Mononuclear cell (primary cell): ENCODE results near the gene UBR2. TPM values are rescaled to one million over a fixed set of nuclear protein-coding genes. Genes with fewer than 3 reads are reported as not detected.
"Not testable (repeated sequence)": the region's sequence is repeated elsewhere in the genome, so short reads cannot be mapped to it uniquely, and the experiment has no call there.

Source experiments
- H3K27me3 ChIP-seq: 2 replicates; pipeline ENCODE4 v1.6.0; 2011; ENCODE audit warnings: low read length, control low read depth; ENCODE audit not compliant: insufficient read depth
- H3K4me1 ChIP-seq: 2 replicates; pipeline ENCODE4 v1.5.1; 2011; ENCODE audit warnings: mild to moderate bottlenecking, low read length, control low read depth; ENCODE audit not compliant: insufficient read depth
- H3K4me3 ChIP-seq: 2 replicates; pipeline ENCODE4 v1.5.1; 2011; ENCODE audit warnings: mild to moderate bottlenecking, low read length, moderate library complexity
- H3K9me3 ChIP-seq: 2 replicates; pipeline ENCODE4 v1.5.1; 2011; ENCODE audit warnings: low read depth, mild to moderate bottlenecking, control low read depth, low read length
- total RNA-seq: library from RNA; depleted of rRNA; stranded (reverse); fragments of >200 nt; gene quantifications from one replicate; pipeline ENCODE4 v1.2.3, GENCODE V29; 2012

Gene UBR2
- total RNA-seq, 1 donor: 25.2 TPM

GRCh38 chr6:42567237-42567636 lies 3.4 kb downstream of the UBR2 start:
- H3K4me1 ChIP-seq: peaks cover 69% of the 10 kb centered on the region
- not testable (repeated sequence) for H3K27me3 ChIP-seq, H3K4me3 ChIP-seq, H3K9me3 ChIP-seq

GRCh38 chr6:42569102-42570028 lies 5.5 kb downstream of the UBR2 start:
- H3K4me1 ChIP-seq: peaks cover 72% of the 10 kb centered on the region
- no peak overlapping the region for H3K4me3 ChIP-seq
- no peaks in the 10 kb centered on the region for H3K27me3 ChIP-seq
- no peaks in the 10 kb centered on the region for H3K9me3 ChIP-seq

- Histone ChIP-seq H3K4me1 (peaks cover 55% of the 10 kb centered on the region), H3K9me3 (no peaks in the 10 kb centered on the region), H3K27me3 (no peaks in the 10 kb centered on the region), H3K4me3 (no peak overlapping the region)
These were observed 7.9 kb downstream of the UBR2 start for GRCh38 chr6:42571611-42572342.

- Histone ChIP-seq H3K4me1 (peaks cover 48% of the 10 kb centered on the region), H3K4me3 (no peak overlapping the region), H3K27me3 (no peaks in the 10 kb centered on the region), H3K9me3 (no peaks in the 10 kb centered on the region)
These were observed 8.7 kb downstream of the UBR2 start for GRCh38 chr6:42572523-42572922.

- H3K27me3 ChIP-seq, H3K9me3 ChIP-seq, H3K4me3 ChIP-seq: not testable (repeated sequence)
- peaks cover 16% of the 10 kb centered on the region for H3K4me1 ChIP-seq
These were observed 12.7 kb downstream of the UBR2 start for GRCh38 chr6:42576538-42576937.

- no peaks in the 10 kb centered on the region for H3K9me3 ChIP-seq
These were observed 34.5 kb downstream of the UBR2 start for GRCh38 chr6:42598300-42598699.

GRCh38 chr6:42599558-42599957 lies 35.7 kb downstream of the UBR2 start:
- no peaks in the 10 kb centered on the region for H3K9me3 ChIP-seq
- no peak overlapping the region for H3K4me3 ChIP-seq
- no peaks in the 10 kb centered on the region for H3K27me3 ChIP-seq
- H3K4me1 ChIP-seq: peaks cover 10% of the 10 kb centered on the region

More at GRCh38 chr6:42598300-42598699, 34.5 kb downstream of the UBR2 start:
- peaks cover 10% of the 10 kb centered on the region for H3K4me1 ChIP-seq
- no peak overlapping the region for H3K4me3 ChIP-seq
- no peaks in the 10 kb centered on the region for H3K27me3 ChIP-seq

GRCh38 chr6:42604150-42604549 lies 40.3 kb downstream of the UBR2 start:
- H3K9me3 ChIP-seq: no peaks in the 10 kb centered on the region
- H3K27me3 ChIP-seq: no peaks in the 10 kb centered on the region
- no peak overlapping the region for H3K4me3 ChIP-seq
- peaks cover 6% of the 10 kb centered on the region for H3K4me1 ChIP-seq

- H3K9me3 ChIP-seq, H3K27me3 ChIP-seq, H3K4me3 ChIP-seq, H3K4me1 ChIP-seq: not testable (repeated sequence)
These were observed 40.9 kb downstream of the UBR2 start for GRCh38 chr6:42604699-42605098.

- Histone ChIP-seq H3K4me3 (no peak overlapping the region), H3K9me3 (no peaks in the 10 kb centered on the region), H3K4me1 (peaks cover 6% of the 10 kb centered on the region), H3K27me3 (no peaks in the 10 kb centered on the region)
These were observed 46.6 kb downstream of the UBR2 start for GRCh38 chr6:42610416-42610815.

- no peaks in the 10 kb centered on the region for H3K27me3 ChIP-seq
- H3K4me1 ChIP-seq: no peaks in the 10 kb centered on the region
- H3K9me3 ChIP-seq: no peaks in the 10 kb centered on the region
- no peak overlapping the region for H3K4me3 ChIP-seq
These were observed 51.7 kb downstream of the UBR2 start for GRCh38 chr6:42615518-42615917.

GRCh38 chr6:42616716-42617115 lies 52.9 kb downstream of the UBR2 start:
- no peaks in the 10 kb centered on the region for H3K9me3 ChIP-seq
- no peaks in the 10 kb centered on the region for H3K27me3 ChIP-seq
- H3K4me3 ChIP-seq: no peak overlapping the region
- H3K4me1 ChIP-seq: no peaks in the 10 kb centered on the region

- Histone ChIP-seq H3K27me3 (no peaks in the 10 kb centered on the region), H3K9me3 (no peaks in the 10 kb centered on the region), H3K4me3 (no peak overlapping the region), H3K4me1 (no peaks in the 10 kb centered on the region)
These were observed 54.3 kb downstream of the UBR2 start for GRCh38 chr6:42618105-42618504.

- no peaks in the 10 kb centered on the region for H3K4me1 ChIP-seq
- no peaks in the 10 kb centered on the region for H3K9me3 ChIP-seq
- no peaks in the 10 kb centered on the region for H3K27me3 ChIP-seq
- no peak overlapping the region for H3K4me3 ChIP-seq
These were observed 54.9 kb downstream of the UBR2 start for GRCh38 chr6:42618686-42619085.

GRCh38 chr6:42619963-42620362 lies 56.1 kb downstream of the UBR2 start:
- Histone ChIP-seq H3K4me1 (no peaks in the 10 kb centered on the region), H3K27me3 (no peaks in the 10 kb centered on the region), H3K9me3 (no peaks in the 10 kb centered on the region), H3K4me3 (no peak overlapping the region)
